ENCODE data around the gene TMEM238.

TMEM238 gene

GRCh38 chr19:55376241-55376933, 7.7 kb downstream of the TMEM238 start, which contains the start of gene TMEM190:
TSS of gene TMEM190 (plus strand) at chr19:55376826. CDS start at chr19:55376854, 28 bp downstream.
- DNase-seq, result no peak

GRCh38 chr19:55373993-55374757, 9.9 kb downstream of the TMEM238 start:
- no peak for DNase-seq

- DNase-seq, result no peak
Measured at GRCh38 chr19:55373306-55373992, 10.6 kb downstream of the TMEM238 start.

DNA sequence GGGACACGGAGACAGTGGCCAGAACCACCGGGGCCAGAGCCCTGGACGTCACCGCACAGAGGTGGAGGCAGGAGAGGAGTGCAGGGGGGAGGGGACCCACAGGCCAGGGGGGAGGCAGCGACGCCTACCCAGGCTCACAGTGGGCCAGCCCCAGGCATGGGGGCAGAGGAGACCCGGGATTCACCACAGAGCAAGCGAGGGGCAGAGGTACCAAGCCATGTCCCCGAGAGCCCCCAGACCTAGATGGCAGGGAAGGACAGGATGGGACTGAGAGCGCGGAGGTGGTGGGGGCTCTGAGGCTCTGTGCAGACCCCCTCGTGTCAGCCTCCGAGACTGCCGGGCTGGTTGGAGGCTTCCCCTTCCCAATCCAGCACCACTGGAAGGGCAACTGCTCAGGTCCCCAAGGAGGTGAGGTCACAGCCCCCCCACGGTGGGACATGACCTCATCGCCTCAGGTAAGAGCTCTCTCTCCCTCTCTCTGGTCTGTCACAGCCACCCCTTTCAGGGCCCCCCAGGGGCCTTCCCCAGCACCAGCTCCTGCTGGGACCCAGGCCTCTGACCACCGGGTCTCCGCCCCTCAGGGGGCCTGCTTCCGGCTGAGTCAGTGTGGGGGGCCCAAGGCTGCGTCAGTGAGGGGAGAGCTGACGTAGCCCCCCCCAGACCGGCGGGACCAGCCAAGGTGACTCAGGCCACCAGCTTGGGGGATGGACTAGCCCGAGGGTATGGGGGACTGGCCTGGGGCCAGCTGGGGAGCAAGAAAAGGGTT, 11.6 kb downstream of the TMEM238 start:
- no peak for DNase-seq

GRCh38 chr19:55370305-55370988, 13.6 kb downstream of the TMEM238 start, which contains the start of gene IL11:
TSS of gene IL11 (minus strand) at chr19:55370463. CDS start at chr19:55370310, 153 bp downstream.
- DNase-seq, result no peak

- DNase-seq, result no peak
Measured at GRCh38 chr19:55369653-55370304, 14.3 kb downstream of the TMEM238 start.

- DNase-seq, result no peak
Measured at GRCh38 chr19:55368701-55369563, 15.2 kb downstream of the TMEM238 start.

DNA sequence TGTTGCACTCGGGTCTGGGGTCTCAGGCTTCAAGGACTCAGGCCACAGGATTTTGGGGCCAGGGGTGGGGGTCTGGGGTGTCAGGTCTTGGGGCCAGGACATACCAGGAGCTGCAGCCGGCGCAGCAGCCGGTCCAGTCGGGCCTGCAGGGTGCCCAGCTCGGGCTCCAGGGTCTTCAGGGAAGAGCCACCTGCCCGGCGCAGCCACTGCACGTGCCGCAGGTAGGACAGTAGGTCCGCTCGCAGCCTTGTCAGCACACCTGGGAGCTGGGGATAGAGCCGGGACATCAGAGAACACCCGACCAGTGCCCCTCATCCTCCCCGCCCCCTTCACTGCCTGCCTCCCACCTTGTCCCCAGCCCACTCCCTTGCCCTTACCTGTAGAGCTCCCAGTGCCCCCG, 16.0 kb downstream of the TMEM238 start:
- DNase-seq, result no peak

- DNase-seq, result no peak
Measured at GRCh38 chr19:55366790-55367189, 17.3 kb downstream of the TMEM238 start.

- no peak for DNase-seq
Measured at GRCh38 chr19:55365964-55366363, 18.1 kb downstream of the TMEM238 start.

GRCh38 chr19:55365245-55365644, 18.8 kb downstream of the TMEM238 start:
- no peak for DNase-seq

DNA sequence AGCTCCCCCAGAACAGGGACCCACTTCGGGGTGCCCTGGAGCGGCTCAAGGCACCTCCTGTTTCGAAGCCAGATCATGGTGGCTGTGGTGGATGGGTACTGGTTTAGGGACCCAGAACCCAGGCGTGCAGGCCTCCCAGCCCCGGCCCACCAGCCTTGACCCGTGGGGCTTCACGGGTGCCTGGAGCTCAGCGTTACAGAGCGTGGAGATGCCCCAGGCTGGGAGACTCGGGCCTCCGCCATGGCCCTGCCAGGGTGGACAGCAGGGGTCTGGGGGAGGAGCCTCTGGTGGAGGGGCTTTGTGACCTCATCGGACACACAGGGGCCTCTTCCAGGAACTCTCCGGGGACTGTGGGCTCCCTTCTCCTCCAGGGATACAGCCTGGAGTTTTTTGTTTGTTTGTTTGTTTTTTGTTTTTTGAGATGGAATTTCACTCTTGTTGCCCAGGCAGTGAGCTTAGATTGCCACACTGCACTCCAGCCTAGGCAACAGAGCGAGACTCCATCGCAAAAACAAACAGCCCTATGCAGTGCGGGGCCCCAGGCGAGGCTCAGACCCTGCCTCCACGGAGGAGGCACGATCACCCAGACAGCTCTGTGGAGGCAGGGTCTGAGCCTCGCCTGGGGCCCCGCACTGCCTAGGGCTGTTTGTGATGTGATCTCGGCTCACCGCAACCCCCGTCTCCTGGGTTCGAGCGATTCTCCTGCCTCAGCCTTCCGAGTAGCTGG, 20.9 kb downstream of the TMEM238 start, which contains the start of gene GARIN5B:
Gene GARIN5B (minus strand): TSS at position 271 of the 727 bp plus-strand sequence. CDS start 194 bp downstream, at position 77.
- no peak for DNase-seq

DNA sequence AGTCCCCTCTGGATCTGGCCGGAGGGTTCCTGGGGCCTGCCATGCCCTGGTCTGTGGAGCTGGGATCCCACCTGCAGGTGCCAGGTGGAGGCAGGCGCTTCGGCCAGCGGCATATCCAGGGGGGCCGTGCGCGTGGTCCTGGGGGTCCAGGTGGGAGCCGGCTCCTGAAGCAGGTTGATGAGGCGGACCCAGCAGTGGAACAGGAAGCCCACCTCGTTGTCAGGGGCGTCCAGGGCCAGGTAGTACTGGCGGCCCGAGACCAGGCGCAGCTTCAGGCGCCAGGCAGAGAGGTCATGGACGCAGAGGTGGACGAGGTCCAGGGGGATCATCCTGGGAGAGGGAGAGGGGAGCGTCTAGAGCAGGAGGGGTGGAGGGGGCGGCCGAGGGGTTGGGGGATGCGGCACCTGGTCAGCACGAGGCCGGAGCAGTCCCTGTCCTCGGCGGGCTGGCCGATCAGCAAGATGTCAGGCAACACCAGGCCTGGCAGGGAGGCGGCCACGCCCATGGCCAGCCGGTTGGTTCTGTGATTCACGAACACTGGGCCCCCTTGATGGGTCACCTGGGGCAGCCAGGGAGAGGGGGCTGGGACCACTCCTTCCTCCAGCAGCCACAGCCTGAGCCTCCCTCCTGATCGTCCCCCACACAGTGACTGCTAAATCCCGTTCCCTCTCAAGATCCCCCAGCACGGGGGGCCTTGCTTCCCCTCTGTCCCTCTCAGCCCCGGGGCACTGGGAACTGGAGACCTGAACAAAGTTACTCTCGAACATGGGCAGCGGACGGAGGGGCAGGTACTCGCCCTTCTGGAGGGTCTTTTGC, 21.7 kb downstream of the TMEM238 start:
- DNase-seq, result no peak

DNA sequence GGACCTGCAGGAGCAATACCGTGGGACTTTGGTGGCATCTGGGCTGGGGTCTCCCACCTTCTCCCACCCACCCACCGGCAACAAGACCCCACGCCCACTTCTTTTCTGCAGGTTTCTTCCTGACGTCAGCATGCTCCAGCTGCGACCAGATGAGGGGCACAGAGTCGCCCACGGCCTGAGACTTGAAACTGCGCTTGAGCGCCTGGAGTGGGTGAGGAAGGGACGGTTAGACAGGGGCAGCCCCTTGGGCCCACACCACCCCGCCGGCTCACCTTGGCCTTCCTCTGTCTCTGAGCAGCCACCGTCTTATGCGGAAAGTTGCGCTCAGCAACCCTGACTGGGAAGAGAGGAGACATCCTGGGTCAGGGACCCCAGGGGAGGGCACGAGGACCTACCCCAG, 23.2 kb downstream of the TMEM238 start:
- no peak for DNase-seq

DNA sequence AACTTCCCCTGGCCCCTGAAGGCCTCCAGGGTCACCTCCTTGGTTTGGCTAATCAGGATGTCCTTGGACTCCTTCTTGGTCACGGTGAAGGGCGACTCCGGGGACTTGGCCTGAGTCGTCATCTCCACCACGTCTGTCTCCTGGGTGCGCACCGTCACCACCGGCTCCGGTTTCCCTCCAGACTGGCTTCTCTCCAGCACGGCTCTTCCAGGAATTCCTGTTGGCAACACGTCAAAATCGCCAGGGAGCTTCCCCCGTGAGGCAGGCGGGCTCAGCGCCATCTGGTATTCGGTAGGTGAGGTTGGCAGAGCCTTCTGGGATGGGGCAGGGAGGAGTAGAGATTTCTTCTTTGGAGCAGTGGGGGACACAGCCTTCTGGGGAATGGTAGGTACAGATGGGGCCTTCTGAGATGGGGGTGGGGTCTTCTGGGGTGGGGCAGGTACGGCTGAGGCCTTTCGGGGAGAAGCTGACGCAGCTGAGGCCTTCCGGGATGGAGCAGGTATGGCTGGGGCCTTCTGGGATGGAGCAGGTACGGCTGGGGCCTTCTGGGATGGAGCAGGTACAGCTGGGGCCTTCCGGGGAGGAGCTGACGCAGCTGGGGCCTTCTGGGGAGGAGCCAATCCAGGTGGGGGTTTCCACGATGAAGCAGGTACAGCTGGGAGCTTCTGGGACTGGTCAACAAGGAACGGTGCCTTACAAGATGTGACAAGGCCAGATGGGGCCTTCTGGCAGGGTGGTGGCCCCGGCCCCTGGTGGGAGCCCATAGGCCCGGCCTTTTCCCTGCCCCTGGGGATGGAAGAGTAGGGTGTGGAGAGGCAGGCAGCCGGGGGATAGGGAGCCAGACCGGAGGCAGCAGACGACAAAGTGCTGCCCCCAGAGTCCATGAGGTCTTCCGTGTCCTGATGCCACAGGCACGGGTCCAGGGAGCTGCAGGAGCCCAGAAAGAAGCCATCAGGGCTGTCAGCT, 24.9 kb downstream of the TMEM238 start:
- DNase-seq, result no peak

- no peak for DNase-seq
Measured at GRCh38 chr19:55358493-55358892, 25.6 kb downstream of the TMEM238 start.

GRCh38 chr19:55355213-55355821, 28.8 kb downstream of the TMEM238 start:
- no peak for DNase-seq
